ENCODE results near the gene ERG28. TPM values are rescaled to one million over a fixed set of nuclear protein-coding genes. Genes with fewer than 3 reads are reported as not detected.

Gene ERG28
- polyA plus RNA-seq, 3 donors from 2014 or later = 28.7 to 34.4 (median 32.4) TPM

DNA sequence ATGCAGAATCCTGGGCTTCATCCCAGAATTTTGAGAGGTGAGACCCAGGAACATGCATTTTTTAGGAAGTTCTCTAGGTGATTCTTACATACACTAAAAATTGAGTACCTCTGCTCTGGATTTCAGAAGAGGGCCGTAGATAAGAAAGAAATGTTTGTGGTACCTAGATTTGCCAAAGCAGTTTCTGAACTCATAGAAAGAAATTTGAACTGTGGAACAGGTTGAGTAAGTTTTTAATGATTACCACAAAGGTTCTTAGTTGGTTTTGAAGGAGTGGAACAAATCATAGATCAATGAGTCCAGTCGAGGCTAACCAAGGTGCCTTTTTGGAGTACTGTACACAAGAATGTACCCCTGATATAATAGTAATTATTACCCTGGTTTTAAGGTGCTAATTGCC lies 25.2 kb upstream of the ERG28 start:
- H3K36me3 Mint-ChIP-seq = peaks cover 9 to 36% (median 25%) of the 10 kb centered on the region in 3 donors
- no peak overlapping the region for H3K27ac Mint-ChIP-seq
- DNase-seq = no peak

DNA sequence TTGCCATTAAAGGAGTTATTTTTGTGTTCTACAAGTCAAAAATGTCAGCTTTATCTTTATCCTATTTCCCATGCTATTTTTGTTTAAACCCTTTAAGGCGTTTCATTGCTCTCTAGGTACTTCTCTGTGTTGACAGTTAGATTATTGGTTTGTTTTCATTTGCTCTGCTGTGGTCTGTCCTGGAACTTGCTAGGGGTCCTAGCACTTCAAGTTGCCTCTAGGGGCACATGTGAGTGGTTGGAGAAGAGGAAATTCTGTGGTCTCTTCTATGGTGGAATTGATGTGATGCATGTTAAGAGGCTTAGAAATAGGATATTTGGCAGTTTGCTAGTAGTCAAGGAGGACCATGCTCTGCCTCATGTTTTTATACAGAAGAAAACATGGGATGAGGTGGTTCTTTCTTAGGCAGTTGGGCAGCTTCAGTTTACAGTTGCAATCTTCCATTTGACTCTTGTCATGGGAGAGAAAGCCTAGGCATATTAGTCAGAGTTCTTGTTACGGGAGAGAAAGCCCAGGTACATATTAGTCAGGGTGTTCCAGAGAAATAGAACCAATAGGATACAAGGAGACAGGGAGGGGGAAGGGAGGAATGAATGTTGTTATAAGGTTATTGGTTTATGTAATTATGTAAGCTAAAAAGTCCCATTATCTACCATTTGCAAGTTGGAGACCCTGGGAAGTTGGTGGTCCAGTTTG lies 14.7 kb upstream of the ERG28 start:
- Mint-ChIP-seq H3K9me3 (peaks cover 0 to 1% (median 0%) of the 10 kb centered on the region in 6 donors), H3K27ac (no peak overlapping the region), H3K27me3 (ENCODE audit: low read depth in 3 of 3) (peaks cover 0 to 1% (median 0%) of the 10 kb centered on the region in 3 donors), H3K36me3 (peaks cover 3 to 31% (median 29%) of the 10 kb centered on the region in 3 donors), H3K4me3 (no peak overlapping the region), H3K4me1 (no peaks in the 10 kb centered on the region)
- DNase-seq = no peak

More for the DNA sequence above, 25.2 kb upstream of the ERG28 start:
- no peak overlapping the region for H3K4me3 Mint-ChIP-seq
- H3K27me3 Mint-ChIP-seq (ENCODE audit: low read depth in 3 of 3) = no peaks in the 10 kb centered on the region
- no peaks in the 10 kb centered on the region for H3K4me1 Mint-ChIP-seq
- peaks cover 0 to 1% (median 0%) of the 10 kb centered on the region in 6 donors for H3K9me3 Mint-ChIP-seq

DNA sequence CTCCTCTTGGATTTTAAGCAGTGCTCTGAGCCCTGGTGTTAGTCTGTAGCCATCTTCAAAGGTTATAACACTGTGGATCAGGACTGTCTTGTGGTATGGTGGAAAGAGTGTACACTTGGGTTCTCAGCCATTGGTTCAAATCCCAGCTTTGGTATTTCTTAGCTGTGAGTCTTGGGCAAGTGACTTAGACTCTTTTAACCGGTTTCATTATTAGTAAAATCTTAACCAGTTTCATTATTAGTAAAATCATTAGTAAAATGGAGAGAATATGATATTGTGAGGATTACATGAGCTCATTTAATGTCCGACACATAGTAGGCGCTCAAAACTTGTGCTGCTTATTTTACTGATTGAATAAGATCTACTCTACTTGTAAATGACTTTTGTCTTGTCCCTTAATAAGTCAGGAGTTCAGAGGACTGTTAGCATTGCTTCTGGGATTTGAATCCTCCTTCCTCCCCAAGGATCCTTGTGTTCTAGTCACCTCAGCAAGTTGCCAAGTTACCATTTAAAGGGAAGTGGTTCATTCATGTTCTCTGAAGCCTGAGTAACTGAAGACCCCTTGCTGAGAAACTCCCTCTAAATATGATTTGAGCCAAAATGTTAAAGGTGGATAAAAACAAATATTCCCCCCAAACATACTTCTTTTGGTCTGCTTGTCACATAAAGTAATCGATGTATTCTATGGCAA lies 12.8 kb upstream of the ERG28 start:
- peaks cover 0 to 1% (median 0%) of the 10 kb centered on the region in 6 donors for H3K9me3 Mint-ChIP-seq
- no peaks in the 10 kb centered on the region for H3K27me3 Mint-ChIP-seq (ENCODE audit: low read depth in 3 of 3)
- DNase-seq = no peak
- H3K4me1 Mint-ChIP-seq = no peaks in the 10 kb centered on the region
- H3K27ac Mint-ChIP-seq = no peak overlapping the region
- no peak overlapping the region for H3K4me3 Mint-ChIP-seq
- peaks cover 8 to 48% (median 36%) of the 10 kb centered on the region in 3 donors for H3K36me3 Mint-ChIP-seq

DNA sequence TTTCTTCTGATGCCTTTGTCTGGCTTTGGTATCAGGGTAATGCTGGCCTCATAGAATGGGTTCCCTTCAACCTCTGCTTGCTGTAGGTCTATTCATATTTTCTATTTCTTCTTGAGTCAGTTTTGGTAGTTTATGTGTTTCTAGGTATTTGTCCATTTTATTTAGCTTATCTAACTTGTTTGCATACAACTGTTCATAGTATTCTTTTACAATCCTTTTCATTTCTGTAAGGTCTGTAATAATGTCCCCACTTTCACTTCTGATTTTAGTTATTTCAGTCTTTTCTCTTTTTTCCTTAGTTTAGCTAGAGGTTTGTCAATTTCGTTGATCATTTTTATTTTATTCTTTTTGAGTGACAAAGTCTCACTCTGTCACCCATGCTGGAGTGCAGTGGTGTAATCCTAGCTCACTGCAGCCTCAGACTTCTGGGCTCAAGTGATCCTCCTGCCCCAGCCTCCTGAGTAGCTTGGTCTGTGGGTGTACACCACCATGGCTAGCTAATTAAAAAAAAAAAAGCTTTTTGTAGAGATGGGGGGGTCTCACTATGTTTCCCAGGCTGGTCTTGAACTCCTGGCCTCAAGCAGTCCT lies 12.0 kb upstream of the ERG28 start:
- H3K4me1 Mint-ChIP-seq = no peaks in the 10 kb centered on the region
- no peak overlapping the region for H3K4me3 Mint-ChIP-seq
- no peaks in the 10 kb centered on the region for H3K27me3 Mint-ChIP-seq (ENCODE audit: low read depth in 3 of 3)
- peaks cover 0 to 1% (median 0%) of the 10 kb centered on the region in 6 donors for H3K9me3 Mint-ChIP-seq
- H3K27ac Mint-ChIP-seq = no peak overlapping the region
- no peak for DNase-seq
- H3K36me3 Mint-ChIP-seq = peaks cover 8 to 44% (median 36%) of the 10 kb centered on the region in 3 donors

DNA sequence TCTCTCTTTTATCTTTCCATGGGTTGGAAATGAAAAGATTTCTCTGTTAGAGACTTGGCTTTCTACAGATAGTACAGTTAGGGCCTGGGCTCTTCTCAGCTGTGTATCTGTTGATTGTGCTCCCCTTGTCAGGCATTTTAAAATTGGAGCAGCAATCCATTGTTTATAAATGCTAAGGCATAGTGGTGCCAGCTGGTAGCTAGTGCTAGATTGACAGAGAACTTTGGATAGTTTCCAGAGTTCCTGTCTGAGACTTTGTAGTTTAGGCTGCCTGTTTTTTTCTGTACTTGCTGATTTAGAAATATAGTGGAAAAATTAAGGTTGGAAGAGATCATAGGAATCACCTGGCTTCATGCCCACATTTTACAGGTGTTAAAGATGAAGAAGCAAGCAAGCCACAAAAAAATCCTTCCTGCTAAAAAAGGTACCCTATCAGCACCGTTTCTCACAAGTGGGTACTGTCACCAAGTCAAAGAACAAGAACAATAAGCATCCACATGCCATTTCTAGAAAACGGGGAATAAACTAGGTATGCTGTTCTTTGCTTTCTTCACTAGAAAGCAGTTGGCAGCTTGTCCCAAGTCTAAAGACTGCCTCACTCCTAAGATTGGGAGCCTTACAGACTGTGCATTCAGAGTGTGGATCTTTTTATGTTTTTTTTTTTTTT lies 6.6 kb upstream of the ERG28 start:
- Mint-ChIP-seq H3K36me3 (peaks cover 11 to 27% (median 14%) of the 10 kb centered on the region in 3 donors), H3K4me1 (no peaks in the 10 kb centered on the region), H3K27ac (no peak overlapping the region)

DNA sequence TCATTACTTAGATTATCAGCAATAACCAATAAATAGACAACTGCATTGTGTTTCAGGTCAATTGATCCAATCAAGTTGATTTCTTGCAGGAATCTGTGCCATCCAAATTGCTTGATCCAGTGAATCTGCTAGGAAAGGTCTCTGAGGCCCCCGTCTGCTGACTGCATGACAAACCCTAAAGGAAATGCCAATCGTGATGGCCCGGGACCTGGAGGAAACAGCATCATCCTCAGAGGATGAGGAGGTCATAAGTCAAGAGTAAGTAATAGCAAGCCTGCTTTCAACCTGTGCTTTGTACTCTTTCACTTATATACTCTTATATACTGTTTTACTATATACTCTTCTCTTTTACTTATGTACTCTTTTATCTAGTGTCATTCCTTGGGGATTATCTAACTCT lies 2.3 kb upstream of the ERG28 start:
- Mint-ChIP-seq H3K27ac (peak overlapping the region in 3 of 6 donors; percentile 46 to 53 (median 51)), H3K4me3 (peak overlapping the region; percentile 27 to 61 (median 49)), H3K4me1 (peaks cover 19 to 31% of the 10 kb centered on the region in 2 donors), H3K36me3 (peaks cover 3 to 5% (median 3%) of the 10 kb centered on the region in 3 donors), H3K9me3 (no peaks in the 10 kb centered on the region), H3K27me3 (ENCODE audit: low read depth in 3 of 3) (peaks cover 6 to 8% (median 8%) of the 10 kb centered on the region in 3 donors)
- no peak for DNase-seq

More for the DNA sequence above, 6.6 kb upstream of the ERG28 start:
- Mint-ChIP-seq H3K27me3 (ENCODE audit: low read depth in 3 of 3) (no peaks in the 10 kb centered on the region), H3K9me3 (no peaks in the 10 kb centered on the region), H3K4me3 (no peak overlapping the region)
- no peak for DNase-seq

DNA sequence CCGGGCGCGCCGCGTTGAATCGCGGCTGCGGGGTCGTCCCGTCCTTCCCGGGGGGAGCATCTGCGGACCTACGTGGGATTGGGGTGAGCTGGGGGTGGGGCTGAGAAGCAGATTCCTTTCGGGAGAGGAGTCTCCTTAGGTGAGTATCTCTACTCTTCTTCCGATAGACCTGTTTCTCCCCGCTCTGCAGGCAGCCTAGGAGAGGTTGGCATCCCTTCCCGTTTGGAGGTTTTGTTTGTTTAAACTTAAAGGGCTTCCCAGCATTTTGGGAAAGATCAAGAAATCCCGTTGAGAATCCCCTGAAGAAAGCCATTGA lies 781 bp upstream of the ERG28 start:
- H3K36me3 Mint-ChIP-seq = peaks cover 0 to 4% (median 3%) of the 10 kb centered on the region in 3 donors
- peak overlapping the region; percentile 93 to 99 (median 96) for H3K4me3 Mint-ChIP-seq
- peak overlapping the region; percentile 92 to 99 (median 96) for H3K27ac Mint-ChIP-seq
- peaks cover 6 to 8% (median 8%) of the 10 kb centered on the region in 3 donors for H3K27me3 Mint-ChIP-seq (ENCODE audit: low read depth in 3 of 3)
- no peaks in the 10 kb centered on the region for H3K9me3 Mint-ChIP-seq
- peaks cover 19 to 31% of the 10 kb centered on the region in 2 donors for H3K4me1 Mint-ChIP-seq
- DNase-seq = no peak

DNA sequence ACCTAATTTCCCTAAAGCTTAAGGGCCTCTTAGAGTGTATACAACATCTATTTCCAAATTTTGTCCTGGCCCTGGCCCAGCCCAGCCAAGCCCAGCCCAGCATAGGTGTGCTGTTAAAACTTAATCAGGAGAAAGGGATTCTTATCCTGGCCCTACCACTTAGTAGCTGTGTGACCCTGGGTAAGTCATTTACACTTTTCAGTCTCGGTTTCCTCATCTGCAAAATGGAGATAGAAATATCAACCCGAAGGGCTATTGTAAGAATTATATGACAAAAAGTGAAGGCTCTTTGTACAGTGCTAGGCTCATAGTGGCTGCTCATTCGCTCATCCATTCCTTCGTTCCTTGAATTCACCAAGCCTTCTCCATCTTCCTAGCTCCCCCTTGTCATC lies 442 bp downstream of the ERG28 start:
- no peaks in the 10 kb centered on the region for H3K9me3 Mint-ChIP-seq
- peaks cover 19 to 31% of the 10 kb centered on the region in 2 donors for H3K4me1 Mint-ChIP-seq
- H3K27me3 Mint-ChIP-seq (ENCODE audit: low read depth in 3 of 3) = peaks cover 6 to 8% (median 8%) of the 10 kb centered on the region in 3 donors
- peak overlapping the region; percentile 92 to 99 (median 96) for H3K27ac Mint-ChIP-seq
- DNase-seq = no peak
- peaks cover 0 to 4% (median 3%) of the 10 kb centered on the region in 3 donors for H3K36me3 Mint-ChIP-seq
- peak overlapping the region; percentile 93 to 99 (median 96) for H3K4me3 Mint-ChIP-seq

DNA sequence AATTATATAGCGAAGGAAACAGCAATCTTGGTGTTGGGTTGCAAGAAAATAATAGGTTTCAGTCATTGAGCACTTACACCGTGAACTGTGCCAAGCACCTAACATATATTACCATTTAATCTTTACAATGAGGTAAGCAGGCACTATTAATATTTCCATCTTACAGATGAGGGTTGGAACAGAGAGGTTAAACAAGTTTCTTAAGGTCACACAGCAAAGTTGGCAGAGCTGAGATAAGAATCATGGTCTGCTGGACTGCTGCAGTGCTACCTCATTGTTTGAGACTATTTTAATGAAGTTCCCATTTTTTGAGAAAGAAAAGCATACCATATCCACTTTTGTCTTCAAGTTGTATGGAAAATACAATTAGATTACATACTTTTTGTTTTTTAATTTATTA lies 1.7 kb downstream of the ERG28 start:
- H3K27me3 Mint-ChIP-seq (ENCODE audit: low read depth in 3 of 3) = peaks cover 6 to 8% (median 8%) of the 10 kb centered on the region in 3 donors
- no peaks in the 10 kb centered on the region for H3K9me3 Mint-ChIP-seq
- H3K4me3 Mint-ChIP-seq = no peak overlapping the region
- no peak for DNase-seq
- H3K4me1 Mint-ChIP-seq = peaks cover 19 to 31% of the 10 kb centered on the region in 2 donors
- H3K36me3 Mint-ChIP-seq = peaks cover 2 to 7% (median 5%) of the 10 kb centered on the region in 3 donors
- H3K27ac Mint-ChIP-seq = peak overlapping the region in 3 of 6 donors; percentile 0 to 55 (median 9)

DNA sequence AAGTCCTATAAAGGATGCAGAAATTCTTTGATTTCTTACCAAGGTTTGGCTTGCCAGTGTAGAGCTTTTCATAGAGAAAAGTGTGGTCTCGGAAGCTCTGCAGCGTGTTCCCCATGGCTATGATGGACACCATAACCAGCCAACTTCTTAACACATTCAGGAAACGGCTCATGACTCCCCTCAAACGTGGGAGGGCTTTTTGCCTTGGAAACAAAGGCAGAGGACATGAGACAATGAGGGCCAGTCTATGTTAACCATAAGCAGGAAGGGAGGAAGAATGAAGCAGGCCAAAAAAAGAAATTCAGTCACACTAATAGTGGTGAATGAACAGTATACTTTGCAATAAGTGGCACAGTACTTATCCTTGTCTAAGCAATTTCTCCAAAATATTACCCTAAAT lies 3.3 kb downstream of the ERG28 start:
- H3K36me3 Mint-ChIP-seq = peaks cover 3 to 9% (median 8%) of the 10 kb centered on the region in 3 donors
- H3K4me3 Mint-ChIP-seq = no peak overlapping the region
- H3K9me3 Mint-ChIP-seq = no peaks in the 10 kb centered on the region
- peaks cover 19 to 31% of the 10 kb centered on the region in 2 donors for H3K4me1 Mint-ChIP-seq
- H3K27me3 Mint-ChIP-seq (ENCODE audit: low read depth in 3 of 3) = peaks cover 6 to 8% (median 8%) of the 10 kb centered on the region in 3 donors
- DNase-seq = no peak
- no peak overlapping the region for H3K27ac Mint-ChIP-seq

DNA sequence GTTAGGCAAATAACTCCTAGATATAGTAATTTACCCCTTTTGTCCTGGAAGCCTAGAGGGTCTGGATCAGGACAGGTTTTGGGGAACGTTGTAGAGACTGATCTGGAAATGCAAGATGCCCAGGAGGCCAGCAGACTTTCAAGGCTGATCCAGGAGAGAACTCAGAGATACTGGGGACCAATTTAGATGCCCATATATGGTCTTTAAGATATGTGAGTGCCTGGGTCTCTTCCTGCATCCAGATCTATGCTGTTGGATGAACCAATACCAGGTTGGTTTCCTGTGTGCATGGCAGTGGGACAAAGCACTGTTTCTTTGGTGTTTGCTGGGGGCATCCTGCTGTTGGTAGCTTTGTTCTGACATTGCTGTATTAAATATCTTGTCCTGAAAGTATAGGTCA lies 5.4 kb downstream of the ERG28 start:
- peaks cover 13 to 26% (median 21%) of the 10 kb centered on the region in 3 donors for H3K36me3 Mint-ChIP-seq
- H3K27me3 Mint-ChIP-seq (ENCODE audit: low read depth in 3 of 3) = peaks cover 0 to 2% (median under 1%) of the 10 kb centered on the region in 3 donors
- peak overlapping the region in 1 of 6 donors; percentile 17 for H3K27ac Mint-ChIP-seq

DNA sequence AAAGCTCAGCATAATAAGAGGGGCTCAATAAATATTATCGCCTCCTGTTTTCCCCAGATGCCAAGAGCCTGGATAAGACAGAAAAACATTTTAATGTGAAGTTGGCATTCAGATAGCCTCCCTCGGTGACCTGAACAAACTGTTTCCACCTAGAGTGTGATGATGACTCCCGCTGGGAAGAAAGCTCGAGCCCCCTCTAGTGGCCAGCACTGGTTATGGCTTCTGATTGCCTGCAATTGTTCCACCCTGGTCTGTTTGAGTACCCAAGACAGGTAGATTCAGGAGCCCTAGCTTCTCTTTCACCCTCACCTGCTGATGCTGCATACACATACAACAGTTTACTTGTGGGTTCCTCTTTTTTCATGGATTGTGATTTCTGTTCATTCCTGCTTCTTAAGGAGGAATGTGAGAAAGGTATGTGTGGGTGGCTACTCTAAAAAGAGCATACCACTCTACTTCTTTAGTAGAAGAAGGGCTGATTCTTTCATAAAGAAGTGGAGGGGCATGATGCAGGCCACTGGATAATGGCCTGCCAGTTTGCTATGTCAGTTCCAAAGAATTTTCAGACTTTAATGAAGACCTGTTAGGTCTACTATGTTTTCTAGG lies 6.4 kb downstream of the ERG28 start:
- Mint-ChIP-seq H3K36me3 (peaks cover 23 to 36% (median 28%) of the 10 kb centered on the region in 3 donors), H3K4me1 (peaks cover 0 to 7% of the 10 kb centered on the region in 2 donors), H3K4me3 (no peak overlapping the region), H3K27ac (peak overlapping the region in 1 of 6 donors; percentile 17), H3K27me3 (ENCODE audit: low read depth in 3 of 3) (peaks cover 0 to 2% (median 0%) of the 10 kb centered on the region in 3 donors), H3K9me3 (no peaks in the 10 kb centered on the region)
- DNase-seq = peak; percentile 65 to 72 (median 67)

More for the DNA sequence above, 5.4 kb downstream of the ERG28 start:
- H3K9me3 Mint-ChIP-seq = no peaks in the 10 kb centered on the region
- H3K4me1 Mint-ChIP-seq = peaks cover 7 to 14% of the 10 kb centered on the region in 2 donors
- DNase-seq = no peak
- H3K4me3 Mint-ChIP-seq = no peak overlapping the region

DNA sequence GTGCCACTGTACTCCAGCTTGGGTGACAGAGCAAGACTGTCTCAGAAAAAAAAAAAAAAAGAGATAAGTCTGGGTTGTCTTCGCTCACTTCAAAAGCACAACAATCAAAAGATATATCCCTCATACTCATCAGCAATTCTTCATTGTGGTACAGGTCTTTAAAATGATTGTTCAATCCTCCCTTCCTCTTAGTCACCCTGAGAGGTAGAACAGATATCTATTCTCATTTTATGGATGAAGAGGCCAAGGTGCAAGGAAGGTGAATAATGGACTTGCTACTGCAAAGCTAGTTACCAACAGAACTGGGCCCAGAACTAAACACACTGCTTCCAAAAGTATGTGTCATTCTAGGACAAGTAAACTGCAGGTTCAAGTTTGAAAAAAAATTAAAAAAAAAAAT lies 7.1 kb downstream of the ERG28 start:
- Mint-ChIP-seq H3K9me3 (no peaks in the 10 kb centered on the region), H3K4me3 (no peak overlapping the region), H3K36me3 (peaks cover 24 to 40% (median 31%) of the 10 kb centered on the region in 3 donors), H3K27me3 (ENCODE audit: low read depth in 3 of 3) (peaks cover 0 to 2% (median 0%) of the 10 kb centered on the region in 3 donors), H3K4me1 (peaks cover 0 to 4% of the 10 kb centered on the region in 2 donors), H3K27ac (no peak overlapping the region)
- no peak for DNase-seq
